OCI-LY7 (cell line): ENCODE data around the gene CCDC184.
"Not testable (repeated sequence)": the region's sequence is repeated elsewhere in the genome, so short reads cannot be mapped to it uniquely, and the experiment has no call there.

Experiments
- EZH2phosphoT487 ChIP-seq: fragments of 200-600 bp; sonication (generic); IDR thresholded peaks from 2 replicates; pipeline ENCODE4 v1.6.1; 2018; ENCODE audit warnings: low read depth, borderline replicate concordance, mild to moderate bottlenecking, mixed run types, antibody characterized with exemption, low read length, moderate library complexity, mixed read lengths
- TF ChIP-seq, protein P1 (sequence below): fragments of 200-600 bp; sonication (generic); conservative IDR thresholded peaks from 2 replicates; pipeline ENCODE4 v1.5.1; 2014; ENCODE audit warnings: mild to moderate bottlenecking, antibody characterized with exemption, low read length, moderate library complexity, mixed read lengths

DNA sequence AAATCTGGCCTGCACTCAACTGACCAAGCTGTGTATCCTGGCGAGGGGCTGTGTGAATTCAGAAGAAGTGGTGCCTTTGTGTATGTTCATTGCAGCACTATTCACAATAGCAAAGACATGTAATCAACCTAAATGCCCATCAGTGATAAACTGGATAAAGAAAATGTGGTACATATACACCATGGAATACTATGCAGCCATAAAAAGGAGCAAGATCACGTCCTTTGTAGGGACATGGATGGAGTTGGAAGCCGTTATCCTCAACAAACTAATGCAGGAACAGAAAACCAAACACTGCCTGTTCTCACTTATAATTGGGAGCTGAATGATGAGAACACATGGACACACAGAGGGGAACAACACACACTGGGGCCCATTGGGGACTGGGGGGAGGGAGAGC is 41.1 kb downstream of the CCDC184 start:
- TF ChIP-seq, protein P1, sequence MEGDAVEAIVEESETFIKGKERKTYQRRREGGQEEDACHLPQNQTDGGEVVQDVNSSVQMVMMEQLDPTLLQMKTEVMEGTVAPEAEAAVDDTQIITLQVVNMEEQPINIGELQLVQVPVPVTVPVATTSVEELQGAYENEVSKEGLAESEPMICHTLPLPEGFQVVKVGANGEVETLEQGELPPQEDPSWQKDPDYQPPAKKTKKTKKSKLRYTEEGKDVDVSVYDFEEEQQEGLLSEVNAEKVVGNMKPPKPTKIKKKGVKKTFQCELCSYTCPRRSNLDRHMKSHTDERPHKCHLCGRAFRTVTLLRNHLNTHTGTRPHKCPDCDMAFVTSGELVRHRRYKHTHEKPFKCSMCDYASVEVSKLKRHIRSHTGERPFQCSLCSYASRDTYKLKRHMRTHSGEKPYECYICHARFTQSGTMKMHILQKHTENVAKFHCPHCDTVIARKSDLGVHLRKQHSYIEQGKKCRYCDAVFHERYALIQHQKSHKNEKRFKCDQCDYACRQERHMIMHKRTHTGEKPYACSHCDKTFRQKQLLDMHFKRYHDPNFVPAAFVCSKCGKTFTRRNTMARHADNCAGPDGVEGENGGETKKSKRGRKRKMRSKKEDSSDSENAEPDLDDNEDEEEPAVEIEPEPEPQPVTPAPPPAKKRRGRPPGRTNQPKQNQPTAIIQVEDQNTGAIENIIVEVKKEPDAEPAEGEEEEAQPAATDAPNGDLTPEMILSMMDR: not testable (repeated sequence)
- TF ChIP-seq EZH2phosphoT487: not testable (repeated sequence)
